HG03097 (cell line): ENCODE measurements around the gene ZNF598.
A peak's percentile ranks its signal among the peaks of the same experiment; 100 is the strongest.
"Not testable (repeated sequence)": the region's sequence is repeated elsewhere in the genome, so short reads cannot be mapped to it uniquely, and the experiment has no call there.

Source experiments
- ATAC-seq: cut with Tn5 transposase; IDR thresholded peaks from one replicate; pipeline ENCODE4 v1.9.1; 2021; ENCODE audit not compliant: unreplicated experiment, low FRiP score

The ZNF598 gene

GRCh38 chr16:2028620-2029220 is 19.1 kb upstream of the ZNF598 start:
- no peak for ATAC-seq

DNA sequence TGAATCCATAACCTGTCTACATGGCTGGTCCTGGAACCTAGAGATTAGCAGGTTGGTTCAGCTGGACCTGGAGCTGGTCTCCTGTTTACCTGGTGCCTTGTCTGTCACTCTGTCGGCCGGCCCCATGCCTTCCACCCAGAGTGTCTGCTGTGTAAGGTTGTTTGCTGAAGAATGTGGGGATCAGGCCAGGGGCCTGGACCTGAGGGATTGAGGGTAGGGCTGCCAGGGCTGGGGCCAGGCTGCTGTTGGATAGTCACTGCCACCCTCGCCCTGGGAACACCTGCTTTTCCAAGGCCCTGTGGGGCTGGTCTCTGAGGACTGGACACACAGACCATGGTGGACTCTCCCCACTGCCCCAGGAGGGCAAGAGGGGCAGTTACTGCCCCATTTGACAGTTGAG is 18.5 kb upstream of the ZNF598 start:
- ATAC-seq = no peak

DNA sequence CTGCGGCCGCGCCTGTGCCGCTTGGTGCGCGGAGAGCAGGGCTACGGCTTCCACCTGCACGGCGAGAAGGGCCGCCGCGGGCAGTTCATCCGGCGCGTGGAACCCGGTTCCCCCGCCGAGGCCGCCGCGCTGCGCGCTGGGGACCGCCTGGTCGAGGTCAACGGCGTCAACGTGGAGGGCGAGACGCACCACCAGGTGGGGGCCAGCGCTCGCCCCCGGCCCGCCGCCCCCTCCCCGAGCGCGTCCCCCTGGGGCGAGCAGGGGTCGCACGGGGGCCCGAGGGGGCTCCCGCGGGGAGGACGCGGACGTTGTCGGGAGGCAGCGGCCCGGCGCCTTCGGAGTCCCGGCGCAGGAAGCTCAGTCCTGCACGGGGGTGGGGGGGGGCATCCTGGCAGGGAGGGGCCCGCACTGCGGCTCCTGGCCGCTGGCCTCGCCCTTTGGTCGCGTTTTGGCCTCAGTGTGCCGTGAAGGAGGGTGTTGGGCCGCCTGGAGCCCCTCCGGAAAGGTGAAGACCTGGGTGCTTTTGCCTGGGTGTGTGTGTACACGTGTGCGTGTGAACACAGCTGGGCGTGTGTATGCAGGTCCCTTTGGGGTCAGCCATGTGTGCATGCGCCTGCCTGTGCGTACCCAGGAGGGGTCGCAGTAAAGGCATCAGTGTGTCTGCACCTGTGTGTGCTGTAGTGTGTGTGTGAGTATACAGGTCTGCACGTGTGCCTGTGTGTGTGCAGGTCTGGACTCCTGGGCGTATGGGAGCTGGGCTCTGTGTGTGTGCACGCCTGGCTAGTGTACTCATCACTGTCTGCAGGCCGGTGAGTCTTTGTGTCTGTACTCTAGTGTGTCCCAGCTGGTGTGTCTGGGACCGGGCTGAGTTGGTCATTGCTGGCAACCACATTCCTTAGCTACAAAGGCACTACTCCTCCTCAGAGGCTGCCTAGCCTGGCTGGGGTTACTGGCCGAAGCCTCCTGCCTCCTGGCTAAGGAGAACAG is 17.7 kb upstream of the ZNF598 start:
- ATAC-seq = no peak

GRCh38 chr16:2026461-2027023 is 16.9 kb upstream of the ZNF598 start, which contains the start of gene NHERF2:
Gene NHERF2 (plus strand): TSS chr16:2026902. CDS start chr16:2027006, 104 bp downstream.
- ATAC-seq = no peak

DNA sequence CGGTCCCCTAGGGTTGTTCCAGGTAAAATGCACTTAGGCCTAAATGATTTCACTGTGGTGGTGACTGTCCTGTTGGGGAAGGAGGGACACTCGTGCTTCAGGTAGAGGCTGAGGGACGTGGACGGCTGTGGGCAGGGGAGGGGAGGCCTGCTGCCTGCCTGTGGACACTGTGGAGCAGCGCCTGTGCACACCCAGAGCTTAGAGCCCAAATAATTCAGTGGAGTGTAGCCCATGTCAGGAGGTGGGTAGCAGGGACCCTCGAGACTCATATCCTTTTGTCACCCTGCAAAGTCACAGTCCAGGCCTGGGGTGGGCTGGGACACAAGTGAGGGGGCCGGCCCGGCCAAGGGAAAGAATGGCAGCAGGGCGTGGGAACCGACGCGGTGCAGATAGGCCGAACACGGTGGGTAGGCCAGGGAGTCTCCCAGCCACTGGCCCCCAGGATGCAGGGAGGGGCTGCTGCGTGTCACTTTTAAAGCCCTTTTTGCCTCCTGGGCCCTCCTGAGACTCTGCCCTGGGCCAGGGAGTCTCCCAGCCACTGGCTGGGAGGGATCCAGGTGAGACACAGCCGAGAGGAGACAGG is 16.3 kb upstream of the ZNF598 start:
- ATAC-seq = no peak

- no peak for ATAC-seq
These were observed 15.6 kb upstream of the ZNF598 start for GRCh38 chr16:2025251-2025650.

DNA sequence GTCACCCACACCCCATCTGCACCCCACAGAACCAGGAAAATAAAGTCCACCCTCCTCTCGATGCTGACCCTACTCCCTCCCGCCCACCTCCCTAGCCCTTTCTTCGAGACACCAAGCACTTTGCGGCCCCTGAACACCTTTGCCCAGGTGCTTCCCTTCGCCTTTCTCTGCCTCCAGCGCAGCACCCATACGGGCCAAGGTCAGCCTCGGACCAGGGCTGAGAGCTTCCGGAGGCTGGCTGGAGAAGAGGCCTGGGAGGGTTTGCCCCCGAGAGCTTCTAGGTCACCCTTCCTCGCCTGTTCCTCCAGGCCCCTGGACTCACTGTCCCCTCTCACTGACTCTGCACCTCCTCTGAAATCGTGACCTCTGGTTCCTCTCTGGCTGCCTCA is 14.4 kb upstream of the ZNF598 start:
- ATAC-seq = no peak

GRCh38 chr16:2023092-2024031 is 13.7 kb upstream of the ZNF598 start:
- no peak for ATAC-seq

GRCh38 chr16:2022723-2023091 is 13.1 kb upstream of the ZNF598 start:
- ATAC-seq = no peak

GRCh38 chr16:2019921-2020831 is 10.6 kb upstream of the ZNF598 start:
- ATAC-seq = no peak

GRCh38 chr16:2019518-2019920 is 9.9 kb upstream of the ZNF598 start, which contains the start of gene NPW:
Gene NPW (plus strand): TSS chr16:2019785.
- no peak for ATAC-seq

- no peak for ATAC-seq
These were observed 6.8 kb upstream of the ZNF598 start for GRCh38 chr16:2016407-2016922.

DNA sequence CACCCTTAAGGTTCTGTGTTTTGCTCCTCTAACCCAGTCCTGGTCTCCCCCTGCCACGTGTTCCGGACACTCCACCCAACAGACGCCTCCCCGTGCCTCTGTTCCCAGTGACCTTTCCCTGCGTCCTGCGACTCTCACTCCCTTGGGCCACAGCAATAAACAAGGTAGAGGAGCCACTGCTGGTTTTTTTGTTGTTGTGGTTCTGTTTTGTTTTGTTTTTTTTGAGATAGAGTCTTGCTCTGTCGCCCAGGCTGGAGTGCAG is 6.3 kb upstream of the ZNF598 start:
- no peak for ATAC-seq

DNA sequence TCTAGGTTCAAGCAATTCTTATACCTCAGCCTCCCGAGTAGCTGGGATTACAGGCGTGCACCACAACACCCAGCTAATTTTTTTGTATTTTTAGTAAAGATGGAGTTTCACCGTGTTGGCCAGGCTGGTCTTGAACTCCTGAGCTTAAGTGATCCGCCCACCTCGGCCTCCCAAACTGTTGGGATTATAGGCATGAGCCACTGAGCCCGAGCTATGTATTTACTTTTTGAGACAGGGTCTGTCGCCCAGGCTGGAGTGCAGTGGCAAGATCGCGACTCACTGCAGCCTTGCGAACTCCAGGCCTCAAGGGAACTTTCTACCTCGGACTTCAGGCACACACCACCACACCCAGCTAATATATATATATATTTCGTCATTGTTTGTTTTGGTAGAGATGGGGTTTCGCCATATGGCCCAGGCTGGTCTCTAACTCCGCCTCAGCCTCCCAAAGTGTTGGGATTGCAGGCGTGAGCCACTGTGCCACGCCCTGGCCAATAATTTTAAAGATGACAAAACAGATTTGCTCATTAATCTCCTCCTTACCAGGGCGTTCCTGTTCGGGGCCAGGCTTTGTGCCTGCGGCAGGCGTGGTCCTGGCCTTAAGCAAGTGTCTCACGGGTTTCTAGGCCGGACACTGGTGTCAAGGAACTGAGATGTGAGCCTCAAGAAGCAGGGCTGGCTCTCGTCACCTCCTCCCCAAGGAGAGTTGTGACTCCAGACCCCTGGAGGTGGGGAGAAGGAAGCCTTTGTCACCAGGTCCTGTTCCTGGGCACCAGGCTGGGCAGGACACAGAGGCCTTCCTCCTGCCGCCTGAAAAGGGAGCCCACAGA is 5.7 kb upstream of the ZNF598 start:
- no peak for ATAC-seq

DNA sequence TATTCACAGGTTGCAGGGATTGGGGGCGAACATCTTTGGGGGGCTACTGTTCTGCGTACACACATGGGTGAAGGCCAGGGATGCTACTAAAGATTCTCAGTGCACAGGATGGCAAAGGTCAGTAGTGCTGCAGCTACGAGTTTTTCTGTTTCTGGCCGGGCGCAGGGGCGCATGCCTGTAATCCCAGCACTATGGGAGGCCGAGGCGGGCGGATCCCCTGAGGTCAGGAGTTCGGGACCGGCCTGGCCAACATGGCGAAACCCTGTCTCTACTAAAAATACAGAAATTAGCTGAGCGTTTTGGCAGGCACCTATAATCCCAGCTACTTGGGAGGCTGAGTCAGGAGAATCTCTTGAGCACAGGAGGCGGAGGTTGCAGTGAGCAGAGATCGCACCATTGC is 3.9 kb upstream of the ZNF598 start:
- no peak for ATAC-seq

DNA sequence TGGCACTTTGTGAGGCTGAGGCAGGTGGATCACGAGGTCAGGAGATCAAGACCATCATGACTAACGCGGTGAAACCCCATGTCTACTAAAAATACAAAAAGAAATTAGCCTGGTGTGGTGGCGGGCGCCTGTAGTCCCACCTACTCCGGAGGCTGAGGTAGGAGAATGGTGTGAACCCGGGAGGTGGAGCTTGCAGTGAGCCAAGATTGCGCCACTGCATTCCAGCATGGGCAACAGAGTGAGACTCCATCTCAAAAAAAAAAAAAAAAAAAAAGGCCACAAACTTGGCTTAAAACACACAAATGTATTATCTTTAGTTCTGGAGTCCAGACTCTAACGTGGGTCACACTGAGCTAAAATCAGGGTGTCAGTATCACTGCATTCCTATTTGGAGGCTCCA is 2.1 kb upstream of the ZNF598 start:
- ATAC-seq = not testable (repeated sequence)

DNA sequence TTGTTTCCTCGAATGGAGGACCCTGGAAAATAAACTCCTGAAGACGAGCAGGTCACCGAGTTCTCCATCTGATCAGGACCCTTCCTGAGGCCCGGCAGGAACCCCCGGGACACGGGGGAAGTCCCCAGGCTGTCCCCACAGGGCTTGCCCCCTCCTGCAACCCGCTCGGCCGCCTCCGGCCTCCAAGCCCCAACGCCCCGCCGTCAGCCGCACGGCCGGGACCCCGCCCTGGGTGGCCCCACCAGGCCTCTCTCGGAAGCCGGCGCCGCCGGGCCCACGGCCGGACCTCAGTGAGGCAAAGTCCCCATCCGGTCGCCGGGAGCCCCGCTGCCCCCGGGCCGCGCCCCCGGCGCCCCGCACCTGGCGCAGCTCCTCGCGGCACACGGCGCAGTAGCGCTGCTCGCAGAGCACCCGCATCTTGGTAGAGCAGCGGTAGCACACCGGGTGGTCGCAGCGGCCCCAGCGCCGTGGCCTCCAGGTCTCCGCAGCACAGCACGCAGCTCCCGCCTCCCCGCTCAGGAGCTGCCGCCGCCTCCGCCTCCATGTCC is 383 bp downstream of the ZNF598 start:
- peak; percentile 23 for ATAC-seq

DNA sequence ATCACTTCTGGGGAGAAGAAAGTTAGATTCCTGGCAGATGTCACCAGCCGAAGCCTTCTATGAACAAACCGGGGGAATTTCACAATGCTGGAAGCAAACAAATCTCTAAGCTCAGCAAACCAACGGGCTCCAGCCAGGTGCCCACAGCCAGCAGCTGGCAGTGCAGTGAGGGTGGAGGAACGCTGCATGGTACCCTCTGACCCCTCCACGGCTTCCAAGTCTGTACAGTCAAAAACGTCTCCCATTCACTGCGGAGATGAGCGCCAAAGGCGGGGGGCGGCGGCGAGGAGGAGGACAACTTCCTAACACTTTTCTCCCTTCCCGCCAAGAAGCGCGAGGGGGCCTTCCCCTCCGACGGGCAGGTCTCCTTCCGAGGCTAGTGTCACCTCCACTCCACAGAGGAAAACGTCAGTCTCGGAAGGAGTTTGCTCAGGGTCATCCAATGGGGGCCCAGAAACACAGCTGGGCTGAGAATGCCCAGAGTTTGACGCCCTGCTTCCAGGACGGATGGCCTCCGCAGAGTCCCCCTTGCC is 924 bp downstream of the ZNF598 start:
- ATAC-seq = no peak
